T-helper 1 cell (primary cell): Measurements from ENCODE around the gene CTPS2.
"Not testable (repeated sequence)": the region's sequence is repeated elsewhere in the genome, so short reads cannot be mapped to it uniquely, and the experiment has no call there.

ENCODE experiments used
- DNase-seq, 5 donors: peaks; one replicate each; pipeline ENCODE4 v3.0.0-alpha.2; 2012 to 2020

Gene CTPS2

GRCh38 chrX:16601885-16602284, 110.6 kb downstream of the CTPS2 start:
- DNase-seq: no peak

GRCh38 chrX:16594490-16594889, 118.0 kb downstream of the CTPS2 start:
- DNase-seq: no peak

DNA sequence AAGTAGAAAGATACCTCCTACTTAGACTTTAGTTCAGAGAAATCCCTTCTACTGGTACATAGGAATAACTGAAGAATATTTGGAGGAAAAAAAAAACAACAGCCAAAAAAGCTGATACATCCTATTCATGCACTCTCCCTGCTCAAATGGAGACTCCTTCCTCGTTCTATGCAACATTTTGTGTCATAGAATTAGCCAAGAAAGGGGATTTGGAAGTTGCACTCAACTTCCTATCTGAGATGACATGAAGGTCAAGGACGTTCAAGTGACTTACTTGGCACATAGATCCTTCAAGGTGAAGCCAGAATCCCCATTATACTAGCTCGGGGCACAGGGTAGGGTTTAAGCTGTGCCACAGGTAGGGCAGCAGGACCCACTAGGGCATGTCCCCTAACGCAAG, 118.7 kb downstream of the CTPS2 start:
- DNase-seq: no peak

- DNase-seq: no peak
Measured at GRCh38 chrX:16592194-16592770, 120.2 kb downstream of the CTPS2 start.

DNA sequence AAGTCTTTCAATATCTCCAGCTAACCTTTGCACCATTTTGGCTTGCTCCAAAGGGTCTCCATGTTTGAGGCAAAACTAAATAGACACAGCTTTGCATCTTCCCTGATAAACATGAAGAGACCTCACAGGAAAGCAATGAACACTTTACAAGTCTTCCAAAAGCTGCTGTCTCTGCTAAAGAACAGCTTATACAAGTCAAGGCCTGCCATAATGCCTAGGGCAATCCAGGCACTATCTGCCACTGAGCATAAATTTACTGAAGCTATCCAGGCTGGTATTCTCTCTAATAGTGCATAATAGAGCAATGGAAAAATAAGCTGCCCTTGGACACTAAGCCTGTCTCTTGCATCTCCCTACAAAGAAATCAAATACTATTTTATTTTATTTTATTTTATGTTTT, 122.6 kb downstream of the CTPS2 start:
- DNase-seq: no peak

- no peak for DNase-seq
Measured at GRCh38 chrX:16589211-16589610, 123.3 kb downstream of the CTPS2 start.

- no peak for DNase-seq
Measured at GRCh38 chrX:16588266-16588665, 124.2 kb downstream of the CTPS2 start.

DNA sequence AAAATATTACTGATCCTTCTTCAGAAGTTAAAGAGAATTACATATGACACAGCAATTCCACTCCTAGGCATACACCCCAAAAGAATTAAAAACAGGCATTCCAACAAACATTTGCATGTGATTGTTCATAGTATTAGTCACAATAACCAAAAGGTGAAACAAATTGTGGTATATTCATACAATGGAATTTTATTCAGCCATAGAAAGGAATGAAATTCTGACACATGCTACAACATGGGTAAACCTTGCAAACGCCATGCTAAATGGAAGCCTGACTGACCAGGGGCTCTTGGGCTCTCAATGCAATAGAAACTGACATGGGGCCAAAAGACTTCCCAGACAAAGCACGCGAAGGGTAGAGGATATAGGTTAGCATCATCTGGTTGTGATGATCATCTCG, 124.6 kb downstream of the CTPS2 start:
- DNase-seq: no peak

DNA sequence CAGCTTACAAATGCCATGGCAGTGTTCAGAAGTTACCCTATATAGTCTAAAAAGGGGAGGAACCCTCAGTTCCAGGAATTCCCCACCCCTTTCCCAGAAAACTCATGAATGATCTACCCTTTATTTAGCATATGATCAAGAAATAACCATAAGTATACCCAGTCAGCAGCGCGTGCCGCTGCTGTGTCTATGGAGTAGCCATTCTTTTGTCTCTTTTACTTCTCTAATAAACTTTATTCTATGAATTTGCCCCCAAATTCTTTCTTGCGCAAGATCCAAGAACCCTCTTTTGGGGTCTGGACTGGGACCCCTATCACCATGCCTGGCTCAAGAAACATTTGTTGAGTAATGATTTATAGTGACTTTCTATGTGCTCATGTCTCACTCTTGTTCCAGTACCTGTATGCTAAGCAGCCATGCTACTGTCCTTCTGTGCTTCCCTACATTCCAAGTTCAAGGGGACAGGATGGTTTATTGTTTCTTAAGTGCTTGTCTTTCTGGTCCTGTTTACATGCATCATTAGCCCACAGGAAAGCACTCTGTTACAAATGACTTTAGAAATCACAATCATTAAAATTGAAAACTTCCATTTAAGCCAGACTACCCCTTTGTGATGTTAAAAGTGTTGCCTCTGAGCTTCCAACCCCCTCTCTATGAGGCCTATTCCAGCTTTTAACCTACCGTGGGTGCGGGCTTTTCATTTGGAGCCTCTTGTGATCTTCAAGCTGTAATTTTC, 125.9 kb downstream of the CTPS2 start:
- no peak for DNase-seq

GRCh38 chrX:16585486-16586376, 126.7 kb downstream of the CTPS2 start:
- DNase-seq: no peak

DNA sequence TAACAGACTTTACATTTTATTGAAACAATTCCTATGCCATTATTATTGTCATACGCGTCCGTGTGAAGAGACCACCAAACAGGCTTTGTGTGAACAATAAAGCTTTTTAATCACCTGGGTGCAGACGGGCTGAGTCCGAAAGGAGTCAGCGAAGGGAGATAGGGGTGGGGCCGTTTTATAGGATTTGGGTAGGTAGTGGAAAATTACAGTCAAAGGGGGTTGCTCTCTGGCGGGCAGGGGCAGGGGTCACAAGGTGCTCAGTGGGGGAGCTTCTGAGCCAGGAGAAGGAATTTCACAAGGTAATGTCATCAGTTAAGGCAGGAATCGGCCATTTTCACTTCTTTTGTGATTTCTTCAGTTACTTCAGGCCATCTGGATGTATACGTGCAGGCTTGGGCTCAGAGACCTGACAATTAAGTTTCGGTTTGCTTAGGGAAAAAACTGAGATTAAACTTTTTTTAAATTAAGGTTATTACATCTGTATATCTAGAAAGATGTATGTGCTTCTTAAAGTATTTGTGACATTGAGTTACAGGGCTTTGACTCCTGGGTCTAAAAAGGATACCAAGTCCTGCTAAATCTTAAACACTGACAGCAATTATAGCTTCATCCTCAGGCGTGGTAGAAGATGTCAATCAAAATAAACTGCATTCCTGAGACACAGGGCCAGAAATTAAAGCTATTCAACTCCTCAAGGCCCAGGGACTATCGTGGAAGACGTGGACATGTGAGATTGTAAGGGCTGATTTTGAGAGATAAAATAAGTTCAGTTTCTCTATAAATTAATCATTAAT, 132.3 kb downstream of the CTPS2 start:
- not testable (repeated sequence) for DNase-seq

DNA sequence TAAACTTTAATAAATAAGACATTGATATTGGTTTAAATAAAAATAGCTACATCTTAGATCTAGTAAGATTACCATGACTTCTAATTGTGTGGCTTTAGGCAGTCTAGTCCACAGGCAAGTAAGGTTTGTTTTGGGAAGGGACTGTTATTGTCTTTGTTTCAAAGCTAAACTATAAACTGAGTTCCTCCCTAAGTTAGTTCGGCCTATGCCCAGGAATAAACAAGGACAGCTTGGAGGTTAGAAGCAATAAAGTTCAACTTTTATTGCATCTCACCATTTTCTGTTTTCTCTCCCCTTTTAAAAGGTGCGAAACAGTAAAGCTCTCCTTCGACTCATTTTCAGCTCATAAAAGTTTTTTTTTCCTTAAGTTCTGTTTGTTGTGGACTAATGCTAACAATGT, 133.0 kb downstream of the CTPS2 start:
- no peak for DNase-seq

GRCh38 chrX:16578218-16578617, 134.3 kb downstream of the CTPS2 start:
- no peak for DNase-seq

GRCh38 chrX:16577483-16578029, 134.9 kb downstream of the CTPS2 start:
- no peak for DNase-seq

GRCh38 chrX:16575388-16575787, 137.1 kb downstream of the CTPS2 start:
- not testable (repeated sequence) for DNase-seq

- no peak for DNase-seq
Measured at GRCh38 chrX:16573781-16574180, 138.7 kb downstream of the CTPS2 start.

DNA sequence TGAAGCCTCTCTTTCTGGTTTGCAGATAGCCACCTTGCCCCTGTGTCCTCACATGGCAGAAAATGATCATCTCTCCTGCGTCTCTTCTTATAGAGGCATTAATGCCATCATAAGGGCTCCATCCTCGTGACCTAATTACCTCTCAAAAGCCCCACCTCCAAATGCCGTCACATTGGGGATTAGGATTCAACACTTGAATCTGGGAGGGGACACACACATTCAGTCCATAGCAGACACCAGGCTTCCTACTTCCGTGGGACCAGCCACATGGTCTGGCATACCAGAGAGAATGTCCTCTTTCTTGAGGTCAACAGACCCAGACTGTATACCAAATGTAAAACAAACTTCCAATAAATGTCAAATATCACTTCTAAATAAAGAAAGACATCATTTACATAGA, 144.8 kb downstream of the CTPS2 start:
- DNase-seq: no peak

- DNase-seq: no peak
Measured at GRCh38 chrX:16566571-16566970, 145.9 kb downstream of the CTPS2 start.

GRCh38 chrX:16560173-16560572, 152.3 kb downstream of the CTPS2 start:
- DNase-seq: no peak

- DNase-seq: no peak
Measured at GRCh38 chrX:16559206-16559619, 153.3 kb downstream of the CTPS2 start.

DNA sequence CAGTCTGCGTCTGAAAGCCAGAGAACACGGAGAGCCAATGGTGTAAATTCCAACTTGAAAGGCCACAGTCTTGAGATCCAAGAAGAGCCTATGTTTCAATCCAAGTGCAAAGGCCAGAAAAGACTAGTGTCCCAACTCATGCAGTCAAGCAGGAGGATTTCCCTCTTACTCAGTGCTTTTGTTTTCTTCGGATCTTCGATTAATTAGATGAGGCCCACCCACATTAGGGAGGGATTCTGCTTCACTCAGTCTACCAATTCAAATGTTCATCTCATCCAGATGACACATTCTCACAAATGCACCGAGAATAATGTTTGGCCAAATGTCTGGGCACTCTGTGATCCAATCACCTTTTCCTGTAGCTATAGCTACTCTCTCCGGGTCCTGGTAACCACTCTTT, 154.0 kb downstream of the CTPS2 start:
- no peak for DNase-seq

GRCh38 chrX:16552546-16552945, 159.9 kb downstream of the CTPS2 start:
- DNase-seq: no peak

DNA sequence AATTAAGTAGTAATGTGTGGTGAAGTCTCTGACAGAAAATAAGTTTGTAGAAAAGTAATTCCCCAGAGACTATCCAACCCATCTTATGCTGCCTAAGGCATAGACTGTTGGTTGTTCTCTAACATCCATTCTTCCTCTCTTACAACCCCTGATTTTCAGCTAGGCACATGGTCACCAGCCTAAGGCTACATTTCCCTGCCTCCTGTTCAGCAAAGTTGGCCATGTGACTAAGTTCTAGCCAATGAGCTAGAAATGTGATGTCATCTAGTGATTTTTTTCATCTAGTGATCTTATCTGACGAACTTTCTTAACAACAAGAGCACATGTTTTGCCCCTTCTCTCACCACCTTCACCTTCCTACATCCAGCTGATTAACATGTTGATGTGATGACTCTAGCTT, 164.8 kb downstream of the CTPS2 start:
- DNase-seq: no peak
